HepG2 (cell line): ENCODE results near the gene PKD1L1. TPM values are rescaled to one million over a fixed set of nuclear protein-coding genes. Genes with fewer than 3 reads are reported as not detected.

Source experiments
- ATAC-seq: fragments of 200-7000 bp; cut with Tn5 transposase; 3 replicates; pipeline ENCODE4 v1.9.1; 2020; ENCODE audit warnings: mild to moderate bottlenecking, moderate library complexity
- BruUV-seq: library from RNA; stranded (reverse); fragments of 400-500 nt; replicated peaks from 2 replicates; lab custom pipeline; 2021; lab: Mats Ljungman, UMichigan
- CTCF ChIA-PET: fragments of 300-600 bp; formaldehyde crosslinking; extraction: SDS; loops from one replicate; lab custom pipeline; 2021; ENCODE audit warnings: low total read pairs, inconsistent platforms, low intra/inter-chr PET ratio; lab: Yijun Ruan, JAX
- POLR2A ChIA-PET: fragments of 350-600 bp; sonication (Branson Sonifier 250); formaldehyde crosslinking; loops from one replicate; lab custom pipeline; 2020; ENCODE audit warnings: antibody characterized with exemption, inconsistent platforms; lab: Yijun Ruan, JAX
- DNase-seq: peaks from one replicate; pipeline ENCODE4 v3.0.0-alpha.2; 2015; ENCODE audit warnings: low spot score
- FAIRE-seq: peaks from 3 replicates; lab custom pipeline; 2011; peaks lifted over from hg19 to GRCh38; lab: Jason Lieb, UNC
- H2AFZ ChIP-seq: one replicate; pipeline ENCODE4 v1.6.1; 2011; ENCODE audit warnings: low read length, inconsistent platforms
- H3K27ac ChIP-seq: fragments of 300-600 bp; 3 replicates; pipeline ENCODE4 v1.8.0; 2011; ENCODE audit warnings: mixed run types, mild to moderate bottlenecking, mixed read lengths, low read length, inconsistent platforms; ENCODE audit not compliant: insufficient read depth; ENCODE audit errors: extremely low read length
- H3K27me3 ChIP-seq, 2 experiments: fragments of 200-600 bp in 1 of 2; 2 replicates in 1 of 2; 3 replicates in 1 of 2; pipeline versions ENCODE4 v1.6.0 to v1.8.0; 2011; ENCODE audit warnings: low read length in 2 of 2, mild to moderate bottlenecking in 2 of 2, moderate library complexity in 2 of 2, inconsistent platforms in 1 of 2; ENCODE audit not compliant: insufficient read depth in 2 of 2, control insufficient read depth in 1 of 2
- H3K36me3 ChIP-seq, 2 experiments: fragments of 200-600 bp in 1 of 2; replicated peaks in 1 of 2; 2 replicates in 1 of 2; 3 replicates in 1 of 2; pipeline versions ENCODE4 v1.5.1 to v1.8.0; 2011; ENCODE audit warnings: low read length in 2 of 2, inconsistent platforms in 1 of 2; ENCODE audit not compliant: insufficient read depth in 2 of 2, control insufficient read depth in 1 of 2
- H3K4me1 ChIP-seq: 2 replicates; pipeline ENCODE4 v1.5.1; 2012; ENCODE audit warnings: low read length, inconsistent platforms; ENCODE audit not compliant: insufficient read depth
- H3K4me2 ChIP-seq: 2 replicates; pipeline ENCODE4 v1.6.0; 2011; ENCODE audit warnings: low read depth, low read length, inconsistent platforms
- H3K4me3 ChIP-seq, 3 experiments: fragments of 200-600 bp in 1 of 3; sonication (generic), shearing (Covaris generic) in 1 of 3; replicated peaks in 1 of 3; 2 replicates each; pipeline ENCODE4 v1.5.1; 2011 to 2016; ENCODE audit warnings: low read length in 3 of 3, inconsistent platforms in 2 of 3, low read depth in 2 of 3, mild to moderate bottlenecking in 2 of 3, control low read depth in 1 of 3, mixed read lengths in 1 of 3; ENCODE audit not compliant: insufficient read depth in 1 of 3
- H3K79me2 ChIP-seq: one replicate; pipeline ENCODE4 v1.6.1; 2011; ENCODE audit warnings: low read length, inconsistent platforms; ENCODE audit not compliant: insufficient read depth
- H3K9ac ChIP-seq: 2 replicates; pipeline ENCODE4 v1.6.0; 2011; ENCODE audit warnings: mild to moderate bottlenecking, low read depth, low read length, inconsistent platforms; ENCODE audit not compliant: insufficient read depth
- H3K9me3 ChIP-seq: 2 replicates; pipeline ENCODE4 v1.5.1; 2012; ENCODE audit warnings: mild to moderate bottlenecking, low read length
- H4K20me1 ChIP-seq: 2 replicates; pipeline ENCODE4 v1.6.0; 2011; ENCODE audit warnings: inconsistent platforms, mild to moderate bottlenecking, low read length, moderate library complexity; ENCODE audit not compliant: insufficient read depth
- HCFC1 ChIP-seq: fragments of 150-350 bp; IDR thresholded peaks from 2 replicates; pipeline ENCODE4 v1.6.1; 2014; ENCODE audit warnings: low read depth, low read length
- HDAC2 ChIP-seq: sonication (generic); formaldehyde crosslinking; IDR thresholded peaks from 2 replicates; pipeline ENCODE4 v1.4.0; 2020; ENCODE audit warnings: missing genetic modification reagents
- PAF1 ChIP-seq: IDR thresholded peaks from 2 replicates; pipeline ENCODE4 v1.6.1; 2016; ENCODE audit warnings: missing genetic modification reagents, missing compliant biosample characterization
- POLR2G ChIP-seq: fragments of 200-400 bp; formaldehyde crosslinking; IDR thresholded peaks from 2 replicates; pipeline ENCODE4 v1.6.1; 2018; ENCODE audit warnings: mild to moderate bottlenecking, low read depth, low read length, moderate library complexity
- RXRA ChIP-seq: sonication (generic); formaldehyde crosslinking; IDR thresholded peaks from 2 replicates; pipeline ENCODE4 v1.5.1; 2020; ENCODE audit warnings: missing genetic modification reagents
- SMARCE1 ChIP-seq: fragments of 450-650 bp; IDR thresholded peaks from 2 replicates; pipeline ENCODE4 v1.6.1; 2017; ENCODE audit warnings: borderline replicate concordance
- ZFP62 ChIP-seq: sonication (generic); formaldehyde crosslinking; IDR thresholded peaks from 2 replicates; pipeline ENCODE4 v1.4.0; 2020; ENCODE audit warnings: missing genetic modification reagents
- ZNF468 ChIP-seq: sonication (generic); formaldehyde crosslinking; IDR thresholded peaks from 2 replicates; pipeline ENCODE4 v1.8.0; 2022; ENCODE audit warnings: mild to moderate bottlenecking, moderate library complexity, missing genetic modification reagents
- ZNF552 ChIP-seq: sonication (generic); formaldehyde crosslinking; IDR thresholded peaks from 2 replicates; pipeline ENCODE4 v1.9.0; 2022; ENCODE audit warnings: missing genetic modification reagents, mild to moderate bottlenecking, borderline replicate concordance
- ZNF605 ChIP-seq: sonication (generic); formaldehyde crosslinking; IDR thresholded peaks from 2 replicates; pipeline ENCODE4 v1.8.0; 2022; ENCODE audit warnings: mild to moderate bottlenecking, missing genetic modification reagents
- ZNF772 ChIP-seq: sonication (generic); formaldehyde crosslinking; IDR thresholded peaks from 2 replicates; pipeline ENCODE4 v1.5.0; 2020; ENCODE audit warnings: mild to moderate bottlenecking, missing genetic modification reagents
- WGBS: methylation state at CpG from one replicate; pipeline ENCODE4 v1.1.6; 2017; ENCODE audit warnings: low lambda C conversion rate; 5-methylcytosine and 5-hydroxymethylcytosine counted together
- in situ Hi-C: cut with HindIII; loops from 2 replicates; pipeline ENCODE4 v1.10.0; 2017; ENCODE audit warnings: low pct_unique_long_range_greater_than_20kb; ENCODE audit not compliant: extremely low pct_ligation_motif_present
- intact Hi-C: fragments of 100-400 bp; cut with micrococcal nuclease; formaldehyde crosslinking; loops from one replicate; pipeline ENCODE4 v1.10.0; 2022; ENCODE audit not compliant: unreplicated experiment
- polyA plus RNA-seq, 8 experiments: library from polyadenylated mRNA; depleted of rRNA in 3 of 8; stranded (reverse) in 7 of 8; unstranded in 1 of 8; fragments of >200 nt; fragmentation: Illumina TruSeq in 4 of 8; extraction: Trizol in 4 of 8; gene quantifications; 2 replicates each; pipeline versions ENCODE4 v1.2.1 to v1.2.3, GENCODE V29; 2011 to 2016; ENCODE audit warnings: low read depth in 4 of 8, missing spikeins in 1 of 8, mixed read lengths in 1 of 8; ENCODE audit not compliant: insufficient read depth in 1 of 8
- total RNA-seq, 5 experiments: library from RNA; depleted of rRNA; stranded (reverse); fragments of >200 nt; fragmentation: Illumina TruSeq; extraction: Trizol; gene quantifications; 2 replicates each; pipeline ENCODE4 v1.2.3, GENCODE V29; 2016; ENCODE audit warnings: low read depth in 1 of 5
- TF ChIP-seq, protein P1 (sequence below): sonication (generic); formaldehyde crosslinking; IDR thresholded peaks from 2 replicates; pipeline ENCODE4 v1.5.1; 2020; ENCODE audit warnings: mild to moderate bottlenecking, missing genetic modification reagents, borderline replicate concordance
- TF ChIP-seq, protein P2 (sequence below): sonication (generic); formaldehyde crosslinking; IDR thresholded peaks from 2 replicates; pipeline ENCODE4 v1.4.0; 2020; ENCODE audit warnings: mild to moderate bottlenecking, missing genetic modification reagents, borderline replicate concordance
- TF ChIP-seq, protein P3 (sequence below): IDR thresholded peaks from 2 replicates; pipeline ENCODE4 v1.4.0; 2020; ENCODE audit warnings: mild to moderate bottlenecking, missing genetic modification reagents

Gene PKD1L1
- total and polyA plus RNA-seq, 2 of the 13 experiments (the other 11 are each of a cell fraction or from before 2014, with no cell fraction given), result 0.01 TPM; not detected in 1

DNA sequence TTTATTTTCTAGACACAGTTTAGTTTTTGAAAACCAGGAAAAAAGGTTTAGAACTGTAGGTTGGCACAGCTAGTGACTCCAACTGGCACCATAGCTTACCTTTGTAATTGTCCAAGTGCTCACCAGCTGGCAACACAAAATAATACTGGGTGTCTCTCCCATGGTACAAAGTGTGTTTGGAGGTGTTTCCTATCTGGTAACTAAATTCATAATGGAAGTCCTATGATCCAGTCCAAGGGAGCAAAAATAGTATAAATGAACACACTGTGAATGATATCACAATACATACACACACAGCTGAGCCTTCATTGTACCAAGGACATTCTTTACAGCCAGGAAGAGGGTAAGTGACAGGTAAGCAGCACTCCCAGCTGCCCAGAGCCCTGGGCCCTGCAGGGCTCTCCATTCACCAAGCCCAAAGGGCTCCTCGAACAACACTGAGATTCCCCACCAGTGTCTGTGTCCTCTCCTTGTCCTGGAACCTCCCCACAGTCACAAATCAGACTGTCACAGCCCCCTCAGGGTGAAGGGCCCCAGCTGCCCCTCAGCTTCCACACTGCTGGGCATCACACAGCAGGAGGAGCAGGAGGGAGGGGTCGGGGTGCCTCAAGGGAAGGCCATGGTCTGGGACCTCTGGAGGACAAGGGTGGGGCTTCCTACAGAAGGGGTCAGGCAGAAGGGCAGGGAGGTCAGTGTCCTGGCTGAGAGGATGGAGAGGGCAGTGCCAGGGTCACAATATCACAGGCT lies 72.1 kb downstream of the PKD1L1 start:
- intact Hi-C loops, result no loop called here
- Histone ChIP-seq H3K27me3 (peaks cover 0 to 9% of the 10 kb centered on the region in 2 experiments; a peak in 1 of 5 replicates), H2AFZ (no peak overlapping the region), H3K4me3 (no peak overlapping the region), H3K36me3 (no peaks in the 10 kb centered on the region), H3K9me3 (no peaks in the 10 kb centered on the region), H3K4me1 (no peaks in the 10 kb centered on the region), H3K79me2 (no peaks in the 10 kb centered on the region), H3K9ac (no peak overlapping the region), H3K27ac (no peak overlapping the region), H3K4me2 (no peak overlapping the region), H4K20me1 (no peaks in the 10 kb centered on the region)
- CTCF ChIA-PET, result no interaction called here
- in situ Hi-C loops, result no loop called here
- no TSS peak for BruUV-seq
- POLR2A ChIA-PET, result no interaction called here
- no peak for FAIRE-seq
- ATAC-seq, result no peak
- 0% methylated on average over 2 of the region's 2 CpGs for WGBS
- DNase-seq, result no peak
- TF ChIP-seq, protein P1, sequence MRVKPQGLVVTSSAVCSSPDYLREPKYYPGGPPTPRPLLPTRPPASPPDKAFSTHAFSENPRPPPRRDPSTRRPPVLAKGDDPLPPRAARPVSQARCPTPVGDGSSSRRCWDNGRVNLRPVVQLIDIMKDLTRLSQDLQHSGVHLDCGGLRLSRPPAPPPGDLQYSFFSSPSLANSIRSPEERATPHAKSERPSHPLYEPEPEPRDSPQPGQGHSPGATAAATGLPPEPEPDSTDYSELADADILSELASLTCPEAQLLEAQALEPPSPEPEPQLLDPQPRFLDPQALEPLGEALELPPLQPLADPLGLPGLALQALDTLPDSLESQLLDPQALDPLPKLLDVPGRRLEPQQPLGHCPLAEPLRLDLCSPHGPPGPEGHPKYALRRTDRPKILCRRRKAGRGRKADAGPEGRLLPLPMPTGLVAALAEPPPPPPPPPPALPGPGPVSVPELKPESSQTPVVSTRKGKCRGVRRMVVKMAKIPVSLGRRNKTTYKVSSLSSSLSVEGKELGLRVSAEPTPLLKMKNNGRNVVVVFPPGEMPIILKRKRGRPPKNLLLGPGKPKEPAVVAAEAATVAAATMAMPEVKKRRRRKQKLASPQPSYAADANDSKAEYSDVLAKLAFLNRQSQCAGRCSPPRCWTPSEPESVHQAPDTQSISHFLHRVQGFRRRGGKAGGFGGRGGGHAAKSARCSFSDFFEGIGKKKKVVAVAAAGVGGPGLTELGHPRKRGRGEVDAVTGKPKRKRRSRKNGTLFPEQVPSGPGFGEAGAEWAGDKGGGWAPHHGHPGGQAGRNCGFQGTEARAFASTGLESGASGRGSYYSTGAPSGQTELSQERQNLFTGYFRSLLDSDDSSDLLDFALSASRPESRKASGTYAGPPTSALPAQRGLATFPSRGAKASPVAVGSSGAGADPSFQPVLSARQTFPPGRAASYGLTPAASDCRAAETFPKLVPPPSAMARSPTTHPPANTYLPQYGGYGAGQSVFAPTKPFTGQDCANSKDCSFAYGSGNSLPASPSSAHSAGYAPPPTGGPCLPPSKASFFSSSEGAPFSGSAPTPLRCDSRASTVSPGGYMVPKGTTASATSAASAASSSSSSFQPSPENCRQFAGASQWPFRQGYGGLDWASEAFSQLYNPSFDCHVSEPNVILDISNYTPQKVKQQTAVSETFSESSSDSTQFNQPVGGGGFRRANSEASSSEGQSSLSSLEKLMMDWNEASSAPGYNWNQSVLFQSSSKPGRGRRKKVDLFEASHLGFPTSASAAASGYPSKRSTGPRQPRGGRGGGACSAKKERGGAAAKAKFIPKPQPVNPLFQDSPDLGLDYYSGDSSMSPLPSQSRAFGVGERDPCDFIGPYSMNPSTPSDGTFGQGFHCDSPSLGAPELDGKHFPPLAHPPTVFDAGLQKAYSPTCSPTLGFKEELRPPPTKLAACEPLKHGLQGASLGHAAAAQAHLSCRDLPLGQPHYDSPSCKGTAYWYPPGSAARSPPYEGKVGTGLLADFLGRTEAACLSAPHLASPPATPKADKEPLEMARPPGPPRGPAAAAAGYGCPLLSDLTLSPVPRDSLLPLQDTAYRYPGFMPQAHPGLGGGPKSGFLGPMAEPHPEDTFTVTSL (CRISPR knock-in tag), result no peak
- TF ChIP-seq HDAC2 (CRISPR knock-in tag) (no peak), HCFC1 (no peak), PAF1 (CRISPR knock-in tag) (no peak), ZNF468 (CRISPR knock-in tag) (no peak), POLR2G (no peak), ZNF605 (CRISPR knock-in tag) (no peak), RXRA (CRISPR knock-in tag) (no peak), ZNF772 (CRISPR knock-in tag) (no peak), SMARCE1 (no peak), ZNF552 (no peak), ZFP62 (CRISPR knock-in tag) (no peak)
- TF ChIP-seq, protein P2, sequence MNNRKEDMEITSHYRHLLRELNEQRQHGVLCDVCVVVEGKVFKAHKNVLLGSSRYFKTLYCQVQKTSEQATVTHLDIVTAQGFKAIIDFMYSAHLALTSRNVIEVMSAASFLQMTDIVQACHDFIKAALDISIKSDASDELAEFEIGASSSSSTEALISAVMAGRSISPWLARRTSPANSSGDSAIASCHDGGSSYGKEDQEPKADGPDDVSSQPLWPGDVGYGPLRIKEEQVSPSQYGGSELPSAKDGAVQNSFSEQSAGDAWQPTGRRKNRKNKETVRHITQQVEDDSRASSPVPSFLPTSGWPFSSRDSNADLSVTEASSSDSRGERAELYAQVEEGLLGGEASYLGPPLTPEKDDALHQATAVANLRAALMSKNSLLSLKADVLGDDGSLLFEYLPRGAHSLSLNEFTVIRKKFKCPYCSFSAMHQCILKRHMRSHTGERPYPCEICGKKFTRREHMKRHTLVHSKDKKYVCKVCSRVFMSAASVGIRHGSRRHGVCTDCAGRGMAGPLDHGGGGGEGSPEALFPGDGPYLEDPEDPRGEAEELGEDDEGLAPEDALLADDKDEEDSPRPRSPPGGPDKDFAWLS, result no peak
- TF ChIP-seq, protein P3, sequence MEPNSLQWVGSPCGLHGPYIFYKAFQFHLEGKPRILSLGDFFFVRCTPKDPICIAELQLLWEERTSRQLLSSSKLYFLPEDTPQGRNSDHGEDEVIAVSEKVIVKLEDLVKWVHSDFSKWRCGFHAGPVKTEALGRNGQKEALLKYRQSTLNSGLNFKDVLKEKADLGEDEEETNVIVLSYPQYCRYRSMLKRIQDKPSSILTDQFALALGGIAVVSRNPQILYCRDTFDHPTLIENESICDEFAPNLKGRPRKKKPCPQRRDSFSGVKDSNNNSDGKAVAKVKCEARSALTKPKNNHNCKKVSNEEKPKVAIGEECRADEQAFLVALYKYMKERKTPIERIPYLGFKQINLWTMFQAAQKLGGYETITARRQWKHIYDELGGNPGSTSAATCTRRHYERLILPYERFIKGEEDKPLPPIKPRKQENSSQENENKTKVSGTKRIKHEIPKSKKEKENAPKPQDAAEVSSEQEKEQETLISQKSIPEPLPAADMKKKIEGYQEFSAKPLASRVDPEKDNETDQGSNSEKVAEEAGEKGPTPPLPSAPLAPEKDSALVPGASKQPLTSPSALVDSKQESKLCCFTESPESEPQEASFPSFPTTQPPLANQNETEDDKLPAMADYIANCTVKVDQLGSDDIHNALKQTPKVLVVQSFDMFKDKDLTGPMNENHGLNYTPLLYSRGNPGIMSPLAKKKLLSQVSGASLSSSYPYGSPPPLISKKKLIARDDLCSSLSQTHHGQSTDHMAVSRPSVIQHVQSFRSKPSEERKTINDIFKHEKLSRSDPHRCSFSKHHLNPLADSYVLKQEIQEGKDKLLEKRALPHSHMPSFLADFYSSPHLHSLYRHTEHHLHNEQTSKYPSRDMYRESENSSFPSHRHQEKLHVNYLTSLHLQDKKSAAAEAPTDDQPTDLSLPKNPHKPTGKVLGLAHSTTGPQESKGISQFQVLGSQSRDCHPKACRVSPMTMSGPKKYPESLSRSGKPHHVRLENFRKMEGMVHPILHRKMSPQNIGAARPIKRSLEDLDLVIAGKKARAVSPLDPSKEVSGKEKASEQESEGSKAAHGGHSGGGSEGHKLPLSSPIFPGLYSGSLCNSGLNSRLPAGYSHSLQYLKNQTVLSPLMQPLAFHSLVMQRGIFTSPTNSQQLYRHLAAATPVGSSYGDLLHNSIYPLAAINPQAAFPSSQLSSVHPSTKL, result no peak
